Parathyroid adenoma (tissue), 2 donors: Measurements from ENCODE around the gene NAV2.
"Not testable (repeated sequence)": the region's sequence is repeated elsewhere in the genome, so short reads cannot be mapped to it uniquely, and the experiment has no call there.

ENCODE experiments used
- H2AFZ ChIP-seq: fragments of 300-600 bp; sonication (generic); one replicate; pipeline ENCODE4 v1.7.0; 2017; ENCODE audit warnings: antibody characterized with exemption, mild to moderate bottlenecking
- H3K27ac ChIP-seq: fragments of 300-600 bp; sonication (generic); one replicate; pipeline ENCODE4 v1.7.0; 2017
- H3K27me3 ChIP-seq: fragments of 300-600 bp; sonication (generic); one replicate; pipeline ENCODE4 v1.7.0; 2017; ENCODE audit warnings: low read length; ENCODE audit not compliant: control insufficient read depth, insufficient read depth
- H3K36me3 ChIP-seq: fragments of 300-600 bp; sonication (generic); one replicate; pipeline ENCODE4 v1.7.0; 2017; ENCODE audit warnings: low read length; ENCODE audit not compliant: control insufficient read depth, insufficient read depth
- H3K4me1 ChIP-seq: fragments of 300-600 bp; sonication (generic); one replicate; pipeline ENCODE4 v1.7.0; 2017; ENCODE audit warnings: control low read depth
- H3K4me2 ChIP-seq: fragments of 300-600 bp; sonication (generic); one replicate; pipeline ENCODE4 v1.7.0; 2017; ENCODE audit warnings: low read length
- H3K4me3 ChIP-seq: fragments of 300-600 bp; sonication (generic); one replicate; pipeline ENCODE4 v1.7.0; 2017; ENCODE audit warnings: low read depth, low read length
- H3K79me2 ChIP-seq: fragments of 300-600 bp; sonication (generic); one replicate; pipeline ENCODE4 v1.7.0; 2017; ENCODE audit warnings: control low read depth
- H3K9ac ChIP-seq: fragments of 300-600 bp; sonication (generic); one replicate; pipeline ENCODE4 v1.7.0; 2017; ENCODE audit warnings: mild to moderate bottlenecking
- H3K9me3 ChIP-seq: fragments of 300-600 bp; sonication (generic); one replicate; pipeline ENCODE4 v1.7.0; 2017; ENCODE audit warnings: low read length; ENCODE audit not compliant: control insufficient read depth
- TF ChIP-seq, protein P1 (sequence below): fragments of 300-600 bp; sonication (generic); IDR thresholded peaks from one replicate; pipeline ENCODE4 v1.7.0; 2017; ENCODE audit warnings: antibody characterized with exemption, mild to moderate bottlenecking
- donor health status: primary hyperparathyroidism.

NAV2 gene

DNA sequence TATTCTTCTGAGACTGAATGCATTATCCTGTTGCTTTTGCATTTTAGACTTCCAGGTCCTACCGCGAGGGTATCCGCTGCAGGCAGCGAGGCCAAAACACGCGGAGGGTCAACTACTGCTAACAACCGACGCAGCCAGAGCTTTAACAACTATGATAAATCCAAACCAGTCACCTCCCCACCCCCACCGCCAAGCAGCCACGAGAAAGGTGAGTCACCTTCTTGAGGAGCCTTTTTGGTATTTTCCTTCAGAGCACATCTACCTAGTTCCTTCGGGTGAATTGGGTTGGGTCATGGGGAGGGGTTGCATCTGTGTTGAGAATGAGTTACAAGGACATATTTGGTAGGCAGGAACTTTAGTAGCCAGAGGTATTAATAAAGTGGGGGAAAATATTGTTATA is 179.8 kb downstream of the NAV2 start:
- Histone ChIP-seq H2AFZ (no peak overlapping the region), H3K27ac (no peak overlapping the region)

DNA sequence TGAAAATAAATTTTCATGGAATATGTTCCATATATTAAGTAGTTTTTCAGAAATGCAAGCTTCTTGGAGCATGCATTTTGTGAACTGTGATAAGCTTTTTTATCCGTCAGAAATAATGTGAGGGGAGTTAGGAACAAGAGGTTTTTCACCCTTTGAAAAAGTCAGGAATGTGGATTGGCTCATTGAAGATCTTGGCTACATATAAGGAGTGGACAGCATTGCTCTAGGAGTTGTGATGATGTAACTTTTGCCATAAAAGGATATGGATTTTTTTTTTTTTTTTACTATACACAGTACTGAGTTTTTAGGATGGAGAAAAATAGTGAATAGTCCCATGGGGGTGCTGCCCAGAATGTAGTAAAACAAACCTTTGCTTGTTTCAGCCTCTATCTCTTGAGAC is 180.2 kb downstream of the NAV2 start:
- TF ChIP-seq, protein P1, sequence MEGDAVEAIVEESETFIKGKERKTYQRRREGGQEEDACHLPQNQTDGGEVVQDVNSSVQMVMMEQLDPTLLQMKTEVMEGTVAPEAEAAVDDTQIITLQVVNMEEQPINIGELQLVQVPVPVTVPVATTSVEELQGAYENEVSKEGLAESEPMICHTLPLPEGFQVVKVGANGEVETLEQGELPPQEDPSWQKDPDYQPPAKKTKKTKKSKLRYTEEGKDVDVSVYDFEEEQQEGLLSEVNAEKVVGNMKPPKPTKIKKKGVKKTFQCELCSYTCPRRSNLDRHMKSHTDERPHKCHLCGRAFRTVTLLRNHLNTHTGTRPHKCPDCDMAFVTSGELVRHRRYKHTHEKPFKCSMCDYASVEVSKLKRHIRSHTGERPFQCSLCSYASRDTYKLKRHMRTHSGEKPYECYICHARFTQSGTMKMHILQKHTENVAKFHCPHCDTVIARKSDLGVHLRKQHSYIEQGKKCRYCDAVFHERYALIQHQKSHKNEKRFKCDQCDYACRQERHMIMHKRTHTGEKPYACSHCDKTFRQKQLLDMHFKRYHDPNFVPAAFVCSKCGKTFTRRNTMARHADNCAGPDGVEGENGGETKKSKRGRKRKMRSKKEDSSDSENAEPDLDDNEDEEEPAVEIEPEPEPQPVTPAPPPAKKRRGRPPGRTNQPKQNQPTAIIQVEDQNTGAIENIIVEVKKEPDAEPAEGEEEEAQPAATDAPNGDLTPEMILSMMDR = no peak
- H3K4me2 ChIP-seq = no peak overlapping the region
- H2AFZ ChIP-seq = no peak overlapping the region
- H3K4me3 ChIP-seq = no peak overlapping the region
- H3K36me3 ChIP-seq = no peaks in the 10 kb centered on the region
- no peaks in the 10 kb centered on the region for H3K4me1 ChIP-seq
- H3K79me2 ChIP-seq = no peaks in the 10 kb centered on the region
- H3K27ac ChIP-seq = no peak overlapping the region
- no peak overlapping the region for H3K9ac ChIP-seq
- H3K27me3 ChIP-seq = no peaks in the 10 kb centered on the region
- H3K9me3 ChIP-seq = no peaks in the 10 kb centered on the region

More for the DNA sequence above, 179.8 kb downstream of the NAV2 start:
- TF ChIP-seq, protein P1 = no peak
- Histone ChIP-seq H3K27me3 (no peaks in the 10 kb centered on the region), H3K4me1 (no peaks in the 10 kb centered on the region), H3K4me3 (no peak overlapping the region), H3K4me2 (no peak overlapping the region), H3K36me3 (no peaks in the 10 kb centered on the region), H3K9me3 (no peaks in the 10 kb centered on the region), H3K79me2 (no peaks in the 10 kb centered on the region), H3K9ac (no peak overlapping the region)

DNA sequence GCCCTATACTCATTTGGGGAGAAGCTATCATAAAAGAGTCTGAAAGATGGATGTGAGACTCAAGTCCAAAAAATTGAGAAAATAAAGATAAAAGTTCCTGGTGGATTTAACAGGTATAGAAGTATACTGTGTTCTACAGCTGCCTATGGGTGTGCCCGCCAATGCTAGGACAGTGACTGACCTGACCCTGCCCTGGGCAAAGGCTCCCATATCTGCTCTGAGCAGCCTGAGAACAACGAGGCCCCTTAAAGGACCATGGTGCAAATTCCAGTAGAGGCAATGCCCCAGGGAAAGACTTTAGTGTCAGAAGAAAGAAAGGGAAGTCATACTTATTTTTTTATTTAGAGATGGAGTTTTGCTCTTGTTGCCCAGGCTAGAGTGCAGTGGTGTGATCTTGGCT is 181.8 kb downstream of the NAV2 start:
- Histone ChIP-seq H3K4me2 (no peak overlapping the region), H3K4me3 (no peak overlapping the region), H3K79me2 (no peaks in the 10 kb centered on the region), H3K4me1 (no peaks in the 10 kb centered on the region), H3K9ac (no peak overlapping the region), H3K27me3 (no peaks in the 10 kb centered on the region), H2AFZ (no peak overlapping the region), H3K27ac (no peak overlapping the region), H3K36me3 (no peaks in the 10 kb centered on the region), H3K9me3 (no peaks in the 10 kb centered on the region)
- TF ChIP-seq, protein P1 = no peak

DNA sequence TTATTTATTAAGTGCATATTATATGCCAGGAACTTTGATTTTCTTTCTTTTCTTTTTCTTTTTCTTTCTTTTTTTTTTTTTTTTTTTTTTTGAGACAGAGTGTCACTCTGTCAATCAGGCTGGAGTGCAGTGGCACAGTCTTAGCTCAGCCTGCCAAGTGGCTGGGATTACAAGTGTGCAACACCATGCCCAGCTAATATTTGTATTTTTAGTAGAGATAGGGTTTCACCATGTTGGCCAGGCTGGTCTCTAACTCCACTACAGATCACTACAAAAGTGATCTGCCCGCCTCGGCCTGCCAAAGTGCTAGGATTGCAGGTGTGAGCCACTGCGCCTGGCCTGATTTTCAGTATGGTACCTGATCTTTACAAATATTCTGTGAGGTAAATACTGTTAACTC is 182.4 kb downstream of the NAV2 start:
- not testable (repeated sequence) for H3K79me2 ChIP-seq, H3K36me3 ChIP-seq, H3K4me3 ChIP-seq, H3K4me1 ChIP-seq, H3K27me3 ChIP-seq, H3K4me2 ChIP-seq, H3K27ac ChIP-seq, H3K9me3 ChIP-seq, H3K9ac ChIP-seq, H2AFZ ChIP-seq

DNA sequence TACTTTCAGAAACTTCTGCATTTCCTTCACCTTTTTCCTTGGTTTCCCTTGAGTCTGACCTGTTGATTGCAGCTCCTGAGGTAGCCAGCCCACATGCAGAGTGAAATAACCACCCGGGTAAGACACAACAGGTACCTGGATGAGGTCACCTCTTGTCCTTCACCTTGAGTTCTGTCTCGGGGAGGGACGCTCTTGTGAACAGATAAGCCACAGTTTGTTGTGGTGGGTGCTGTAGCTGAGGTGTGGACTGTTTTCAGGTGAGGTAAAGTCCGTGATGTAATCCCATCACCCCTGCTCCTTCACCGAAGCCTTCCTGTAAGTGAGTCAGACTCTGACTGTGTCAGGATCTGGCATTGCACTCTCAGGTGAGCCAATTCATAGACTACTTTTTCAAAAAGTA is 183.1 kb downstream of the NAV2 start:
- Histone ChIP-seq H3K27me3 (no peaks in the 10 kb centered on the region), H3K27ac (no peak overlapping the region), H3K9ac (no peak overlapping the region), H3K4me3 (no peak overlapping the region), H2AFZ (no peak overlapping the region), H3K36me3 (no peaks in the 10 kb centered on the region), H3K4me2 (no peak overlapping the region), H3K9me3 (no peaks in the 10 kb centered on the region), H3K4me1 (no peaks in the 10 kb centered on the region), H3K79me2 (no peaks in the 10 kb centered on the region)
- TF ChIP-seq, protein P1 = no peak
